Measurements from ENCODE around the gene ADM2. TPM values are rescaled to one million over a fixed set of nuclear protein-coding genes. Genes with fewer than 3 reads are reported as not detected.

The ADM2 gene
- total and polyA plus RNA-seq, 2 of the 13 experiments (the other 11 are each of a cell fraction or from before 2014, with no cell fraction given), result 1.2 to 3.0 TPM

DNA sequence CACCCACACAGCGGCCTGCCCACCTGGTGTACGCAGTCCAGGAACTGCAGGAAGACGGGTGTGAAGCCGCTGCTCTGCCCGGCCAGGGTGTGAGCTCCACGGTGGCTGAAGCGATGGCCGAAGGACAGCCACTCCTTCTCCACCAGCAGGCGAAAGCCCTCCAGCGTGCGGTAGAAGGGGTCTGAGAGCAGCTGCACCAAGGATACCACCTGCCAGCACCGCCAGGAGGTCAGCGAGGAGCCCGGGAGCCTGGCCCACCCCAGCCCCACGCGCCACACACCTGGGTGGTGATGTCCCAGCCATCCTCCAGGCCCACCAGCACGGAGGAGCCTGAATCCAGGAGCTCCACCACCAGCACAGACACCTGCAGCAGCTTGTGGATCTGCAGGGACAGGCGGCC, 26.1 kb upstream of the ADM2 start:
- no peak for DNase-seq (ENCODE audit: low spot score)
- no peak overlapping the region for H3K9ac ChIP-seq (ENCODE audit: insufficient read depth, low read depth, low read length)
- no peak for FAIRE-seq
- no peaks in the 10 kb centered on the region for H3K4me1 ChIP-seq (ENCODE audit: insufficient read depth, low read length)
- ChIA-PET CTCF (ENCODE audit: low intra/inter-chr PET ratio, low total read pairs) (no interaction called here), POLR2A (no interaction called here)
- no peak overlapping the region for H3K27ac ChIP-seq (ENCODE audit: extremely low read length, insufficient read depth, low read length)
- H3K27me3 ChIP-seq (ENCODE audit: control insufficient read depth in 1 of 2, insufficient read depth in 2 of 2, low read length in 2 of 2), result no peaks in the 10 kb centered on the region
- H3K4me3 ChIP-seq (replicated peaks in 1 of 3; ENCODE audit: insufficient read depth in 1 of 3, low read depth in 2 of 3, low read length in 3 of 3), result no peak overlapping the region
- H2AFZ ChIP-seq (ENCODE audit: low read length), result no peak overlapping the region
- no peak overlapping the region for H3K4me2 ChIP-seq (ENCODE audit: low read depth, low read length)
- BruUV-seq (replicated peaks), result no TSS peak
- no peaks in the 10 kb centered on the region for H3K79me2 ChIP-seq (ENCODE audit: insufficient read depth, low read length)
- intact Hi-C loops (cut with micrococcal nuclease; ENCODE audit: unreplicated experiment) (no loop called here), in situ Hi-C loops (cut with HindIII; ENCODE audit: extremely low pct_ligation_motif_present, low pct_unique_long_range_greater_than_20kb) (no loop called here)
- 100% methylated on average over 3 of the region's 18 CpGs for WGBS (ENCODE audit: low lambda C conversion rate)
- no peak for ATAC-seq
- H4K20me1 ChIP-seq (ENCODE audit: insufficient read depth, low read length), result no peaks in the 10 kb centered on the region
- peaks cover 22 to 49% of the 10 kb centered on the region in 2 experiments; a peak in 4 of 5 replicates for H3K36me3 ChIP-seq (replicated peaks in 1 of 2; ENCODE audit: control insufficient read depth in 1 of 2, insufficient read depth in 2 of 2, low read length in 2 of 2)
- no peaks in the 10 kb centered on the region for H3K9me3 ChIP-seq (ENCODE audit: low read length)
- TF ChIP-seq ZNF350 (CRISPR knock-in tag; IDR thresholded peaks at IDR 0.05; ENCODE audit: borderline replicate concordance, low read depth), result no peak
- TF ChIP-seq, protein P1, sequence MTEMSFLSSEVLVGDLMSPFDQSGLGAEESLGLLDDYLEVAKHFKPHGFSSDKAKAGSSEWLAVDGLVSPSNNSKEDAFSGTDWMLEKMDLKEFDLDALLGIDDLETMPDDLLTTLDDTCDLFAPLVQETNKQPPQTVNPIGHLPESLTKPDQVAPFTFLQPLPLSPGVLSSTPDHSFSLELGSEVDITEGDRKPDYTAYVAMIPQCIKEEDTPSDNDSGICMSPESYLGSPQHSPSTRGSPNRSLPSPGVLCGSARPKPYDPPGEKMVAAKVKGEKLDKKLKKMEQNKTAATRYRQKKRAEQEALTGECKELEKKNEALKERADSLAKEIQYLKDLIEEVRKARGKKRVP (CRISPR knock-in tag; IDR thresholded peaks at IDR 0.05), result no peak
- no peak for TF ChIP-seq ZNF652 (CRISPR knock-in tag; IDR thresholded peaks at IDR 0.05; ENCODE audit: borderline replicate concordance, low read depth)
- TF ChIP-seq ZNF782 (CRISPR knock-in tag; IDR thresholded peaks at IDR 0.05; ENCODE audit: borderline replicate concordance), result no peak
- TF ChIP-seq PAX8 (CRISPR knock-in tag; IDR thresholded peaks at IDR 0.05; ENCODE audit: borderline replicate concordance), result no peak
- TF ChIP-seq, protein P2, sequence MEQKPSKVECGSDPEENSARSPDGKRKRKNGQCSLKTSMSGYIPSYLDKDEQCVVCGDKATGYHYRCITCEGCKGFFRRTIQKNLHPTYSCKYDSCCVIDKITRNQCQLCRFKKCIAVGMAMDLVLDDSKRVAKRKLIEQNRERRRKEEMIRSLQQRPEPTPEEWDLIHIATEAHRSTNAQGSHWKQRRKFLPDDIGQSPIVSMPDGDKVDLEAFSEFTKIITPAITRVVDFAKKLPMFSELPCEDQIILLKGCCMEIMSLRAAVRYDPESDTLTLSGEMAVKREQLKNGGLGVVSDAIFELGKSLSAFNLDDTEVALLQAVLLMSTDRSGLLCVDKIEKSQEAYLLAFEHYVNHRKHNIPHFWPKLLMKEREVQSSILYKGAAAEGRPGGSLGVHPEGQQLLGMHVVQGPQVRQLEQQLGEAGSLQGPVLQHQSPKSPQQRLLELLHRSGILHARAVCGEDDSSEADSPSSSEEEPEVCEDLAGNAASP (CRISPR knock-in tag; IDR thresholded peaks at IDR 0.05; ENCODE audit: borderline replicate concordance), result no peak
- no peak for TF ChIP-seq ZSCAN25 (CRISPR knock-in tag; IDR thresholded peaks at IDR 0.05)
- no peak for TF ChIP-seq FOSL1 (CRISPR knock-in tag; IDR thresholded peaks at IDR 0.05; ENCODE audit: borderline replicate concordance)
- TF ChIP-seq SOX5 (CRISPR knock-in tag; IDR thresholded peaks at IDR 0.05; ENCODE audit: borderline replicate concordance), result no peak
- TF ChIP-seq ZNF83 (CRISPR knock-in tag; IDR thresholded peaks at IDR 0.05; ENCODE audit: borderline replicate concordance), result no peak
- TF ChIP-seq THYN1 (CRISPR knock-in tag; IDR thresholded peaks at IDR 0.05; ENCODE audit: borderline replicate concordance, low read depth), result no peak
- no peak for TF ChIP-seq HHEX (CRISPR knock-in tag; IDR thresholded peaks at IDR 0.05)
- TF ChIP-seq MLLT10 (CRISPR knock-in tag; IDR thresholded peaks at IDR 0.05), result no peak
- TF ChIP-seq, protein P3, sequence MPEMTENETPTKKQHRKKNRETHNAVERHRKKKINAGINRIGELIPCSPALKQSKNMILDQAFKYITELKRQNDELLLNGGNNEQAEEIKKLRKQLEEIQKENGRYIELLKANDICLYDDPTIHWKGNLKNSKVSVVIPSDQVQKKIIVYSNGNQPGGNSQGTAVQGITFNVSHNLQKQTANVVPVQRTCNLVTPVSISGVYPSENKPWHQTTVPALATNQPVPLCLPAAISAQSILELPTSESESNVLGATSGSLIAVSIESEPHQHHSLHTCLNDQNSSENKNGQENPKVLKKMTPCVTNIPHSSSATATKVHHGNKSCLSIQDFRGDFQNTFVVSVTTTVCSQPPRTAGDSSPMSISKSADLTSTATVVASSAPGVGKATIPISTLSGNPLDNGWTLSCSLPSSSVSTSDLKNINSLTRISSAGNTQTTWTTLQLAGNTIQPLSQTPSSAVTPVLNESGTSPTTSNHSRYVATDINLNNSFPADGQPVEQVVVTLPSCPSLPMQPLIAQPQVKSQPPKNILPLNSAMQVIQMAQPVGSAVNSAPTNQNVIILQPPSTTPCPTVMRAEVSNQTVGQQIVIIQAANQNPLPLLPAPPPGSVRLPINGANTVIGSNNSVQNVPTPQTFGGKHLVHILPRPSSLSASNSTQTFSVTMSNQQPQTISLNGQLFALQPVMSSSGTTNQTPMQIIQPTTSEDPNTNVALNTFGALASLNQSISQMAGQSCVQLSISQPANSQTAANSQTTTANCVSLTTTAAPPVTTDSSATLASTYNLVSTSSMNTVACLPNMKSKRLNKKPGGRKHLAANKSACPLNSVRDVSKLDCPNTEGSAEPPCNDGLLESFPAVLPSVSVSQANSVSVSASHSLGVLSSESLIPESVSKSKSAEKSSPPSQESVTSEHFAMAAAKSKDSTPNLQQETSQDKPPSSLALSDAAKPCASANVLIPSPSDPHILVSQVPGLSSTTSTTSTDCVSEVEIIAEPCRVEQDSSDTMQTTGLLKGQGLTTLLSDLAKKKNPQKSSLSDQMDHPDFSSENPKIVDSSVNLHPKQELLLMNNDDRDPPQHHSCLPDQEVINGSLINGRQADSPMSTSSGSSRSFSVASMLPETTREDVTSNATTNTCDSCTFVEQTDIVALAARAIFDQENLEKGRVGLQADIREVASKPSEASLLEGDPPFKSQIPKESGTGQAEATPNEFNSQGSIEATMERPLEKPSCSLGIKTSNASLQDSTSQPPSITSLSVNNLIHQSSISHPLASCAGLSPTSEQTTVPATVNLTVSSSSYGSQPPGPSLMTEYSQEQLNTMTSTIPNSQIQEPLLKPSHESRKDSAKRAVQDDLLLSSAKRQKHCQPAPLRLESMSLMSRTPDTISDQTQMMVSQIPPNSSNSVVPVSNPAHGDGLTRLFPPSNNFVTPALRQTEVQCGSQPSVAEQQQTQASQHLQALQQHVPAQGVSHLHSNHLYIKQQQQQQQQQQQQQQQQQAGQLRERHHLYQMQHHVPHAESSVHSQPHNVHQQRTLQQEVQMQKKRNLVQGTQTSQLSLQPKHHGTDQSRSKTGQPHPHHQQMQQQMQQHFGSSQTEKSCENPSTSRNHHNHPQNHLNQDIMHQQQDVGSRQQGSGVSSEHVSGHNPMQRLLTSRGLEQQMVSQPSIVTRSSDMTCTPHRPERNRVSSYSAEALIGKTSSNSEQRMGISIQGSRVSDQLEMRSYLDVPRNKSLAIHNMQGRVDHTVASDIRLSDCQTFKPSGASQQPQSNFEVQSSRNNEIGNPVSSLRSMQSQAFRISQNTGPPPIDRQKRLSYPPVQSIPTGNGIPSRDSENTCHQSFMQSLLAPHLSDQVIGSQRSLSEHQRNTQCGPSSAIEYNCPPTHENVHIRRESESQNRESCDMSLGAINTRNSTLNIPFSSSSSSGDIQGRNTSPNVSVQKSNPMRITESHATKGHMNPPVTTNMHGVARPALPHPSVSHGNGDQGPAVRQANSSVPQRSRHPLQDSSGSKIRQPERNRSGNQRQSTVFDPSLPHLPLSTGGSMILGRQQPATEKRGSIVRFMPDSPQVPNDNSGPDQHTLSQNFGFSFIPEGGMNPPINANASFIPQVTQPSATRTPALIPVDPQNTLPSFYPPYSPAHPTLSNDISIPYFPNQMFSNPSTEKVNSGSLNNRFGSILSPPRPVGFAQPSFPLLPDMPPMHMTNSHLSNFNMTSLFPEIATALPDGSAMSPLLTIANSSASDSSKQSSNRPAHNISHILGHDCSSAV (CRISPR knock-in tag; IDR thresholded peaks at IDR 0.05; ENCODE audit: borderline replicate concordance), result no peak
- TF ChIP-seq MAFF (IDR thresholded peaks at IDR 0.05; ENCODE audit: low read depth, low read length), result no peak
- TF ChIP-seq ZNF160 (CRISPR knock-in tag; IDR thresholded peaks at IDR 0.05), result no peak

Measured in HepG2 (cell line).